PFSK-1 (cell line): ENCODE results near the gene DUOX1.

ENCODE experiments used
- POLR2AphosphoS5 ChIP-seq: IDR thresholded peaks from 2 replicates; pipeline ENCODE4 v1.6.1; 2012; ENCODE audit warnings: low read depth, mild to moderate bottlenecking, control low read depth, low read length, moderate library complexity
- REST ChIP-seq, 2 experiments: IDR thresholded peaks; 2 replicates each; pipeline versions ENCODE4 v1.6.1 to v1.8.0; 2011 to 2012; ENCODE audit warnings: low read depth in 2 of 2, low read length in 2 of 2, control low read depth in 1 of 2, inconsistent platforms in 1 of 2, mild to moderate bottlenecking in 1 of 2, moderate library complexity in 1 of 2; ENCODE audit not compliant: insufficient read depth in 1 of 2
- SIN3A ChIP-seq: IDR thresholded peaks from 2 replicates; pipeline ENCODE4 v1.6.1; 2012; ENCODE audit warnings: mild to moderate bottlenecking, low read length, moderate library complexity, borderline replicate concordance; ENCODE audit not compliant: insufficient read depth
- TAF1 ChIP-seq: IDR thresholded peaks from 2 replicates; pipeline ENCODE4 v1.6.1; 2012; ENCODE audit warnings: low read length, control low read depth, borderline replicate concordance; ENCODE audit not compliant: insufficient read depth

GRCh38 chr15:45203182-45203581 is 73.4 kb downstream of the DUOX1 start:
- TF ChIP-seq POLR2AphosphoS5 (no peak), REST (IDR thresholded peaks at IDR 0.05; ENCODE audit: insufficient read depth in 1 of 2, low read depth in 2 of 2, low read length in 2 of 2) (no peak), TAF1 (no peak), SIN3A (no peak)
